ENCODE data around the gene OASL. TPM values are rescaled to one million over a fixed set of nuclear protein-coding genes. Genes with fewer than 3 reads are reported as not detected.

Gene OASL
- total RNA-seq, 1 experiment from 2014 or later, result 0.47 TPM

DNA sequence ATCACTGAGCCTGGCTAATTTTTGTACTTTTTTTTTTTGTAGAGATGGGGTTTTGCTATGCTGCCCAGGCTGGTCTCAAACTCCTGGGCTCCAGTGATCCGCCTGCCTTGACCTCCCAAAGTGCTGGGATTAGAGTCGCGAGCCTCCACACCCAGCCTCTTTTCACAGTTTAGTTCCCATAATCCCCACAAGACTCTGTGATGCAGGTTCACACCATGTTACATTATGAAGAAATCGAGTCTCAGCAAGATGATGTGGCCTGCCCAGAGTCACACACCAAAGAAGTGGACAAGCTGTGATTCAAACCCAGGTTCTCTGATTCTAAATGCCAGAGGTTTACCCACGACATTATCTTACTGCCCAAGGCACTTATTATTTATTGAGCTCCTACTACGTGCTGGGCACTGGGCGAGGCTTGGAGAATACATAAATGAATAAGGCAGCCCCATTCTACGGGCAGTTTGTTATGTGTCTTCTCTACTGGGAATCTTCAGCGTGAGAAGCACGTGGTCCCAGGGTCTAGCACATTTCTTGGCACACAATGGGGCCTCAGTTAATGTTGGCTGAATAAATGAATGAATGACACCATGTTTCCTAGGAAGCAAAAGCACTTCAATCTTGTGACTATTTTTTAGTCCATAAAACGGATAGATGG, 23.5 kb upstream of the OASL start:
- POLR2A ChIA-PET, result no interaction called here
- CTCF ChIA-PET, result interaction anchor here (1.2 to 1.4 kb wide), 3 partner anchors 16 to 168 kb away, joined by 3 to 4 read pairs (median 4); no protein-coding TSS in a partner anchor
- Mint-ChIP-seq H3K27me3 (ENCODE audit: insufficient read depth, unreplicated experiment) (no peaks in the 10 kb centered on the region), H3K27ac (ENCODE audit: low read depth, unreplicated experiment) (no peak overlapping the region), H3K36me3 (ENCODE audit: insufficient read depth, unreplicated experiment) (peaks cover 6% of the 10 kb centered on the region), H3K4me3 (ENCODE audit: unreplicated experiment) (no peak overlapping the region), H3K4me1 (ENCODE audit: insufficient read depth, unreplicated experiment) (no peaks in the 10 kb centered on the region), H3K9me3 (ENCODE audit: unreplicated experiment) (no peaks in the 10 kb centered on the region)
- intact Hi-C loops (cut with micrococcal nuclease), result loop anchor here (5.0 kb wide), 3 partner anchors 50 to 380 kb away; no protein-coding TSS in a partner anchor
- BruUV-seq (replicated peaks), result no TSS peak
- TF ChIP-seq, protein P1, sequence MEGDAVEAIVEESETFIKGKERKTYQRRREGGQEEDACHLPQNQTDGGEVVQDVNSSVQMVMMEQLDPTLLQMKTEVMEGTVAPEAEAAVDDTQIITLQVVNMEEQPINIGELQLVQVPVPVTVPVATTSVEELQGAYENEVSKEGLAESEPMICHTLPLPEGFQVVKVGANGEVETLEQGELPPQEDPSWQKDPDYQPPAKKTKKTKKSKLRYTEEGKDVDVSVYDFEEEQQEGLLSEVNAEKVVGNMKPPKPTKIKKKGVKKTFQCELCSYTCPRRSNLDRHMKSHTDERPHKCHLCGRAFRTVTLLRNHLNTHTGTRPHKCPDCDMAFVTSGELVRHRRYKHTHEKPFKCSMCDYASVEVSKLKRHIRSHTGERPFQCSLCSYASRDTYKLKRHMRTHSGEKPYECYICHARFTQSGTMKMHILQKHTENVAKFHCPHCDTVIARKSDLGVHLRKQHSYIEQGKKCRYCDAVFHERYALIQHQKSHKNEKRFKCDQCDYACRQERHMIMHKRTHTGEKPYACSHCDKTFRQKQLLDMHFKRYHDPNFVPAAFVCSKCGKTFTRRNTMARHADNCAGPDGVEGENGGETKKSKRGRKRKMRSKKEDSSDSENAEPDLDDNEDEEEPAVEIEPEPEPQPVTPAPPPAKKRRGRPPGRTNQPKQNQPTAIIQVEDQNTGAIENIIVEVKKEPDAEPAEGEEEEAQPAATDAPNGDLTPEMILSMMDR (IDR thresholded peaks at IDR 0.05; ENCODE audit: unreplicated experiment), result no peak
- DNase-seq (ENCODE audit: unreplicated experiment), result no peak

DNA sequence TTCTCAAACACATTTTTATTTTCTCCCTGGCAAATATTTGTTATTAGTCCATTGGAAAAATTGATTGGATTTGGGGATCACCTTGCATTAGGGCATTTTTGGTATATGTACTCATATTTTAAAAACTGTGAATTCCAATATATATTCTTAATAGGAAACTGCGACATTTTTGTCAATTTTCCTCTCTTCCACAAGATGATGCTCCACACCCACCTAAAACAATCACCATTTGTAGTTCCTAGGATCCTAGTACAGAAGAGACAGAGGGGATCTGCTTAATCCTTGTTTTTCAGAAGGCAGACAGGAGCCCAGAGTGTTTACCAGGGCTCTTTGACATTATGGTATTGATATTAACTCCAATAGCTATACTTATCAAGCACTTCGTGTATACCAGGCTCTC, 22.8 kb upstream of the OASL start:
- Mint-ChIP-seq H3K9me3 (ENCODE audit: unreplicated experiment) (no peaks in the 10 kb centered on the region), H3K36me3 (ENCODE audit: insufficient read depth, unreplicated experiment) (peaks cover 6% of the 10 kb centered on the region), H3K27me3 (ENCODE audit: insufficient read depth, unreplicated experiment) (no peaks in the 10 kb centered on the region), H3K4me3 (ENCODE audit: unreplicated experiment) (no peak overlapping the region), H3K4me1 (ENCODE audit: insufficient read depth, unreplicated experiment) (no peaks in the 10 kb centered on the region), H3K27ac (ENCODE audit: low read depth, unreplicated experiment) (no peak overlapping the region)
- ChIA-PET POLR2A (no interaction called here), CTCF (interaction anchor here (0.5 to 1.4 kb wide), 8 partner anchors 9 to 271 kb away, joined by 3 to 4 read pairs (median 3); no protein-coding TSS in a partner anchor)
- intact Hi-C loops (cut with micrococcal nuclease), result loop anchor here (2.0 to 5.0 kb wide), 5 partner anchors 35 to 380 kb away; no protein-coding TSS in a partner anchor
- TF ChIP-seq, protein P1 (IDR thresholded peaks at IDR 0.05; ENCODE audit: unreplicated experiment), result peak; percentile 48
- peak; percentile 25 for DNase-seq (ENCODE audit: unreplicated experiment)
- no TSS peak for BruUV-seq (replicated peaks)

DNA sequence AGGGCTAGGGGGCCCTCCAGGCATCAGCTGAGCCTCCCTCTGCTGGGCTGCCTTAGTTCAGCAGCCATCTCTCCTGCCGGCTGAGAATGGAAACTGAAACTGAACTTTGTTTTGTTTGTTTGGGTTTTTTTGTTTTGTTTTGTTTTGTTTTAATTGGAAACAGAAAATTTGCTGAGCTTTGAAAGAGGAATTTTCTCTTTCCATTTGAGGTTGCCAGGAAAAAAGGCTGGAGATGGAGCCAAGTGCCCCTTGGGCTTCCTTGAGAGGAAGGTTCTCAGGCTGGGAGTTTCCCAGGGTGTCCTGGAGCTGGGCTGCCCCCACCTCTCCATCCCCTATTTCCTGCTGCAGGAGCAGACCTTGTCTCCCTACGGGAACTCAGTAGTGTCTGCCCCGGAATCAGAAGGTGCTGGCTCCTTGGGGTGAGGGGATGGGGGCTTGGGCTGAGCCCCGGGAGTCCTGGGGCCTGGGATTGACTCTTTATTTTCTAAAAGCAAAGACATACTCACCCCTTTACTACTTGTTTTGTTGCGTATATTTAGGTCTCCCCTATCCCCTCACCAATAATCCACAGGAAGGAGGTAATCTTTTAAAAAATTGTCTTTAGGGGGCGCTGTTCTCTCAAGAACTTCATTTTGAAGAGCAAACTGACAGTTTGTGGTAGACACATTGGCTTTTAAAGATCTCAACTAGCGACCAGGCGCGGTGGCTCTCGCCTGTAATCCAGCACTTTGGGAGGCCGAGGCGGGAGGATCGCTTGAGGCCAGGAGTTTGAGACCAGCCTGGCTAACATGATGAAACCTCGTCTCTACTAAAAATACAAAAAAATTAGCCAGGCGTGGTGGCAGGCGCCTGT, 21.3 kb upstream of the OASL start:
- Mint-ChIP-seq H3K36me3 (ENCODE audit: insufficient read depth, unreplicated experiment) (peaks cover 6% of the 10 kb centered on the region), H3K4me1 (ENCODE audit: insufficient read depth, unreplicated experiment) (no peaks in the 10 kb centered on the region), H3K9me3 (ENCODE audit: unreplicated experiment) (no peaks in the 10 kb centered on the region), H3K4me3 (ENCODE audit: unreplicated experiment) (no peak overlapping the region), H3K27ac (ENCODE audit: low read depth, unreplicated experiment) (no peak overlapping the region), H3K27me3 (ENCODE audit: insufficient read depth, unreplicated experiment) (no peaks in the 10 kb centered on the region)
- CTCF ChIA-PET, result interaction anchor here (0.5 to 1.2 kb wide), 14 partner anchors 14 to 1332 kb away, joined by 3 to 5 read pairs (median 3); no protein-coding TSS in a partner anchor
- POLR2A ChIA-PET, result interaction anchor here (1.0 kb wide), 1 partner anchor 53 kb away, joined by 3 read pairs; no protein-coding TSS in a partner anchor
- BruUV-seq (replicated peaks), result no TSS peak
- intact Hi-C loops (cut with micrococcal nuclease), result loop anchor here (2.0 to 5.0 kb wide), 5 partner anchors 36 to 382 kb away; no protein-coding TSS in a partner anchor
- DNase-seq (ENCODE audit: unreplicated experiment), result peak; percentile 52
- TF ChIP-seq, protein P1 (IDR thresholded peaks at IDR 0.05; ENCODE audit: unreplicated experiment), result peak; percentile 52
